HG03045 (cell line): ENCODE measurements around the gene PDE4B.

Source experiments
- ATAC-seq: cut with Tn5 transposase; IDR thresholded peaks from one replicate; pipeline ENCODE4 v1.9.1; 2021; ENCODE audit warnings: mild to moderate bottlenecking, moderate library complexity; ENCODE audit not compliant: unreplicated experiment

Gene PDE4B

GRCh38 chr1:66168948-66169671, 376.4 kb downstream of the PDE4B start:
- no peak for ATAC-seq

GRCh38 chr1:66172272-66172671, 379.6 kb downstream of the PDE4B start:
- ATAC-seq, result no peak

GRCh38 chr1:66175098-66175497, 382.4 kb downstream of the PDE4B start:
- no peak for ATAC-seq

- ATAC-seq, result no peak
These were observed 382.9 kb downstream of the PDE4B start for GRCh38 chr1:66175581-66175980.

GRCh38 chr1:66176012-66176715, 383.5 kb downstream of the PDE4B start:
- ATAC-seq, result no peak

GRCh38 chr1:66176832-66177231, 384.1 kb downstream of the PDE4B start:
- ATAC-seq, result no peak

DNA sequence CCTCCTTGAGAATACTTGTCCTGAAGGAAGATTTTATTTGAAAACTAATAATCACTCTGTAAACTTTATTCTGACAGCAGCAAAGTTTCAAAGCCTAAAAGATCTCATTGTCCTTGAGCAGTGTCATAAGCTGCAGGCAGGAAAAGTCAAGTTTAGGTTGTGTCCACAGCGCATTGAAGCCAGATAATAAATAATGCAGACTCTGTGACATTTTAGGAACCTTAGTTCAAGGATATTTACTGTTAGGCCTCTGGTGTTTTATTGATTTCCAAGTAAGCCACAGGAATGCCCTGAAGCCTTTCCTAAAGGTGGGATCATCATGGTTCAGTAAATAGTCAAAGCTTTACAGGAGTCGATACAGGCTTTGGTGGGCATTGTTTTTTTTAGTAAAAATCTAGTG, 384.8 kb downstream of the PDE4B start:
- no peak for ATAC-seq

DNA sequence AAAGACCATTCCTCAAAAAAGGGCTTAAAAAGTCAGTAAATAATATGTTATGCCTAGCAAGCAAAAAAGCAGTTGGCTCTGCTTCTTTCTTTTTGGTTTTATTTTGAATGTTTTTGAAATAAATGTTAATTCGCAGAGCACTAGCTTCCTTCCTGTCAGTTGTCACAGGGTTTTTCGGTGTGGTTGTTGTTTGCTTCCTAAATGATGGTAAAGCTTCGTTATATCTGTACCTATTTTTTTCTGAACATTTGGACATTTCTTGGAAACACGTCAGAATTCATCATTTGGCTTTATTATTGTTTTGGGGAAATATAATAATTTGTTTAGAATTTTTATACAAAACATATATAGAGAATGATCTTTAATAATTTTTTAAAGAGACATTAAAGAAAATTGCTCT, 389.3 kb downstream of the PDE4B start:
- ATAC-seq, result no peak

GRCh38 chr1:66182551-66183178, 390.0 kb downstream of the PDE4B start:
- ATAC-seq, result no peak

GRCh38 chr1:66183400-66183799, 390.7 kb downstream of the PDE4B start:
- no peak for ATAC-seq

DNA sequence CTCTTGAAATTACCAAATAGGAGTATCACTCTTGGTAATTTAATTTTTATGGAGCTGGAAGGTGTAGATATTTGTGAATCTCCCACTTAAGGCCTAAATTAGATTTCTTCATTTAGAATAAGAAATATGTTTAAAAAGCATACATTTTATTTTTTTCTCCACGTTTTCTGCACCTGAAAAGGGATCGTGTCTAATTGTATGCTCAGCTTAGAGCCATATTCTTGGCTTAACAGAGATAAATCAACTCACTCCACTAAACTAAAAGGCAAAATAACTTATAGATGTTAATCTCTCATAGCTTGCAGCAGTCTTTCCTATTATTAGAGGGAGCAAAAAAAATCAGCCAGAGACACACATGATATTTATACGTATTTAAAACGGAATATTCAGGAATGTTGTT, 404.4 kb downstream of the PDE4B start:
- ATAC-seq, result no peak

DNA sequence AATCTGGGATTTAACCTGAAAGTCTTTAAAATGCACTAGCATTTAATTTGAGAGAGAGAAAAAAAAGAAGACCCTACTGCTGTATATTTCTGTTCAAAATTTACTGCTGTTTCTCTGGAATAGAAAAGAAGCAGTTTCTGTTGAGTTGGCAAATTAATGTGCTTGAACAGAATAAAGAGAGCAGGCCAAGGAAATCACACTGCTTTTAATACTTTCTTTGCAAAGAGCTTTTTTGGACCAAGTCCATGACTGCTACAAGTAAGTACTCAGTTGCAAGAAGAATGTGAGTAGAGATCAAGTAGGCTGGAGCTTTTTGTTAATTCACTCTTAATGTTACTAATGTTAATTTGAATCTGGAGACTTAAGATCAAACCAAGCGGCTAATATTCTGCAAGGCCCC, 405.1 kb downstream of the PDE4B start:
- no peak for ATAC-seq

- ATAC-seq, result no peak
These were observed 414.0 kb downstream of the PDE4B start for GRCh38 chr1:66206563-66207144.

DNA sequence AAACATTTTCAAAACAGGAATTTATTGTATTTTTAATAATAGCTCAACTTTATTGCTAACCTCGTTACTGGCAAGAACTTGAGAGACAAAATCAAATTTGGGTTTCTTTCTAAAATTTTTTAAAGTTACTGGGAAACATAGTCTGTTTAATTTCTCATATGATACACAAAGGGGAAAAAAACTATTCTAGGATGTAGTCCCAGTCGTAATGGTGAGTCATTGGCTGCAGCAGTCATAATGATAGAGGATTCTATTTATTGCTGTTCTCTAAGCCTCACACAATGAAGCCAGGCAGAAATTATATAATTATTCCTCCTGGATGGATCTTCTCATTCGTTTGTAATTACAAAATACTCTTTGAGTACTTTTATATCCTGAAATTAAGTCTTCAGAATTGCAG, 414.8 kb downstream of the PDE4B start:
- ATAC-seq, result no peak

GRCh38 chr1:66208632-66209031, 415.9 kb downstream of the PDE4B start:
- ATAC-seq, result no peak

DNA sequence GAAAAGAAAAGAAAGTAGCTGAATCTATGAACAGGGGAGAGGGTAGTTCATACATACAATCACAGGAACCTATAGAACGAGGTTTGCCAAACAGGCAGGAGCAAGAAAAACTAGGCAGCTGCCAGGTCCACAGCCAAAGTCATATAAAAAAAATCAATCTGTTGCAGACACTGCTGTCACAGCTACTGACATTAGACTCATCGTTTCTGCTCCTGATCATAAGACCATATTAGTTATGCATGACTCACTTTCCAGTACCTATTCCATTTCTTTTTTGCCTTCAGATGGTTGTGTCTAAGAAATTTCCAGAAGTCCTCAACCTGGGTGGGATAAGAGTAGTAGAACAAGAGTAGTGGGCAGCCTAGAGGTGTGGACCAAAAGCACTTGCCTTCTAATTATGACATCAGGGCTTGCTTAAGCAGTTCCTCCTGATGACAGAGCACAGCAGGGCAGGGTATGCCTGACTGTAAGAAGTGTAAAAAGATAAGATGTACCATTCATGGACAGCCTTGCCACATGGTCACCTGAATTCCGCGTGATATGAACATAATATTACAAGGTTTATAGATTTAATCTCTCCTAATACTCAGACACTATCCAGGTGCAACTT, 418.0 kb downstream of the PDE4B start:
- no peak for ATAC-seq

DNA sequence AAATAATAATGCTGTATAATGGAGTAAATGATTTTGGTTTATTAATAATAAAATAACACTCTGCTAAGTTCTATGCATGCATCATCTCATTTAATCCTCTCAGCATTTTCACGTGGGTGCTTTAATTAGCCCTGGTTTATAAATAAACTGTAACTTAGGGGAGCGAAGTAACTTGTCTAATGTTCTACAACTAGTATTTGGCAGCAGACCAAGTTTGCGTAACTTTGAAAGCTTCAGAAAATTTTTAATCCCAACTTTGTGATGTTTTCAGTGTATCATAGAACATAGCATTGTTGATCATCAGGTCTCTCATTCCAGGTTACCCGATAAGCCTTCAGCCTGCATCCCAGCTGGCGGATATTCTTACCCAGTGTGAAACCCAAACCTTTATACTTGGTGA, 418.8 kb downstream of the PDE4B start:
- no peak for ATAC-seq

GRCh38 chr1:66213491-66213890, 420.8 kb downstream of the PDE4B start:
- no peak for ATAC-seq

DNA sequence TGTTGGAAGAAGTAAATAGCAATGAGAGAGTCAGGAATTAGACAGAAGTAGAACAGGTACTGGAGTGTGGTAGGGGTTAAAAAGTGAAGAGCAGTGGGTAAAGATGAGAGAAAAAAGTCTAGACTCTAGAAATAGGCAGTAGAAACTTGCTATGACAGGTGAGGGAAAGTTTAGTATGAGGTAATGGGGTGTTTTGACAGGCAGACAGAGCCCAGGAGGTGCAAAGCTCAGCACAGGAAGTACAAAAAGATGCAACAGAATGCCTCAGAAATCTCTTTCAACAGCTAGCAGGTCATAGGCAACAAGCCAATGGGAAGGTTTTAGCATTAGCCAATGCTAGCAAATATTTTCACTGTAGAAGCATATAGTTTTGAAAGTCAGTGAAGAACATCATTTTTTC, 422.2 kb downstream of the PDE4B start:
- no peak for ATAC-seq

GRCh38 chr1:66217021-66217420, 424.3 kb downstream of the PDE4B start:
- ATAC-seq, result no peak

DNA sequence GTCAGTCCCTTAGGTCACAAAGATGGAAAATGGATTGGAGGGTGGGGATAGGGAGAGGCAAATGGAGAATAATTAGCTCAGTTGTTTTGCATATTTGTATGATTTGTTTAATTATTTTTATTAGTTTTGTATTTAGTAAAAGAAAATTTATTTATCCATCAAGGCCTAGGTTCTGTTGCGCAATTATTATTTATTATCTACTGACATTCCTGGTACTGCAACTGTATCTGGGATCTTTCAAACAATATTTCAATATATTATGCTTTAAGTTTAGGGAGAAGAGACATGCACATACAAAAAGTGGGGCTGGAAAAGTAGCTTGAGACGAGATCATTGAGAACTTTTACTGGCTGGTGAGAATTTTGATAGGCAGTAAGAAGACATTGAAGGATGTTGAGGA, 424.9 kb downstream of the PDE4B start:
- no peak for ATAC-seq
